Fibroblast of the aortic adventitia (primary cell): ENCODE measurements around the gene RPL29. TPM values are rescaled to one million over a fixed set of nuclear protein-coding genes. Genes with fewer than 3 reads are reported as not detected.

Experiments used
- DNase-seq: peaks from one replicate; pipeline ENCODE4 v3.0.0-alpha.2; 2010; ENCODE audit warnings: low read depth
- H3K4me3 ChIP-seq: 2 replicates; pipeline ENCODE4 v1.5.1; 2011; ENCODE audit warnings: low read depth, mild to moderate bottlenecking, control low read depth, low read length, moderate library complexity
- CTCF ChIP-seq: IDR thresholded peaks from 2 replicates; pipeline ENCODE4 v1.5.1; 2011; ENCODE audit warnings: mild to moderate bottlenecking, low read length, control low read depth, inconsistent platforms; ENCODE audit not compliant: insufficient read depth
- total RNA-seq: library from RNA; depleted of rRNA; stranded (reverse); fragments of >200 nt; gene quantifications from 2 replicates; pipeline ENCODE4 v1.2.3, GENCODE V29; 2012; ENCODE audit warnings: low replicate concordance

The RPL29 gene
- total RNA-seq, 1 donor = 1,532 TPM

DNA sequence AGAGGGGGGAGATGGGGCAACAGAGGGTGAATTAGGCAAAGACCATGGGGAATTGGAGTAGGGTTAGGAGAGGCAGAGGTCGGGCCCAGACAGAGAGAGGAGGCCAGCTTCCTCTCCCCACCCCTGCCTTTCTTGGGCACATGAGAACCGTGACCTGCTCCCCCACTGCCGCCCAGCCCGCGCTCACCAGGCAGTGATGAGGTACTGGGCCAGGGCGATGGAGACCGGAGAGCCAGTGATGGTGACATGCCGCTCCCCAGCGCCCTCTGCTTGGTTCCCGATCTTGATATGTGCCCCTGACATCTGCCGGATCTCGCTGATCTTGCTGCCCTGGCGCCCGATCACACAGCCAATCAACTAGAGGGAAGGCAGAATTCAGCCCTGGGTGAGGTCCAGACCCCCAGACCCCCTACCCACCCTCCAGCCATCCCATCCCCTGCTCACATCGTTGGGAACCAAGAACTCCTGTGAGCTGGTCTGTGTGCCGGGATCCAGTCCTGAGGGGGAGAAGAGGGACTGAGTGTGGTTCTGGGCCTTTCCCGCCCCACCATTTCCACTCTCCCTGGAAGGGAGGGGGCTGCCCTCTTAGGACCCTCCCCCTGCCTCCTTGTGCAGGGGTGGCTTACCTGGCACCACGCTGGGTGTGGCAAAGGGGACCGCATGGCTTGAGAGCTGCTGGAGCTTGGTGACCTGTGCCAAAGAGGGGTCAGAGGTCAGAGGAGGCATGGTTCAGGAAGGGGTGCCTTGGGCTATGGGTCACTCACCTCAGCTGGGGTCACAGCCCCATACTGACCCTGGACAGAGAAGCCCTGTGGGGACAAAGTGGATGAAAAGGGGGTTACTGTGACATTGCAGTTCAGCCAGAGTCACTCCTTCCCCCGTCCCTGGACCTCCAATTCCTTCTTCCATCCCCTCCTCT lies 36.8 kb downstream of the RPL29 start:
- TF ChIP-seq CTCF = no peak
- DNase-seq = no peak
- no peak overlapping the region for H3K4me3 ChIP-seq

DNA sequence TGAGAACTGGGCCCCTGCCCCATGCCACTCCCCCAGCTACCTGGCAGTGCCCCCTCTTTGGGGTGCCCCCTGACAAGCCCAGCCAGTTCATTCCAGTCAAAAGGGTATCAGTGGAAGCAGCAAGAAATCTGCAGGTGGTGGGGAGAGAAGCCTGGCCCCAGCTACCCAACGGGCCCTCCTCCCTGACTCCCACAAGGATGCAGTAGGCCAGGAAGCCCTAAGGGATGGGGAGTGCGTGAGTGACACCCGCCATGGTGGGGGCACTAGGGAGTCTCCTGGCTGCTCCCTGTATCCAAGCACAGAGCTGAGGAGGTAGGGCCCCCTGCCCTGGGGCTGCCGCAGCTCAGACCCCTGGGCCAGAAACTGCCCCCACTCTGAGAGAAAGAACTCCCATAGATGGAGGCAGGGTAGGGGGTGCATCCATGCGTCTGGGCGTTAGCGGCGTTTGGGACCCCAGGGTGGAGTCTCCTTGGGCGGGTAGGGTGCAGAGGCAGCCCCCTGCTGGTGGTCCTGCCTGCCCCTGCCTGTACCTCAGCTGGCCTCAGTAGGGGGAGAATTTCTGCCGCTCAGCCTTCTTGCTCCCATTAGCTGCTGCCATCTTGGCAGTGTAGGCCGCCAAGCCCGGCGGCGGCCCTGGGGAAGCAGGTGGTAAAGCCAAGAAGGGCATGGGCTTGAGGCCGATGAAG lies 38.0 kb downstream of the RPL29 start:
- no peak for DNase-seq
- no peak overlapping the region for H3K4me3 ChIP-seq
- TF ChIP-seq CTCF = no peak

- TF ChIP-seq CTCF = peak; percentile 35
- peak; percentile 22 for DNase-seq
- H3K4me3 ChIP-seq = no peak overlapping the region
These were observed 39.6 kb downstream of the RPL29 start for GRCh38 chr3:51955893-51956770.

GRCh38 chr3:51955175-51955892 lies 40.4 kb downstream of the RPL29 start, which contains the start of gene GPR62:
Gene GPR62, plus strand, starts transcription at chr3:51955381. Its CDS starts 272 bp downstream, at chr3:51955653.
- no peak within 1 kb of the TSS for H3K4me3 ChIP-seq
- no peak for DNase-seq
- TF ChIP-seq CTCF = no peak

GRCh38 chr3:51954713-51955112 lies 41.0 kb downstream of the RPL29 start:
- no peak for DNase-seq
- TF ChIP-seq CTCF = no peak
- no peak overlapping the region for H3K4me3 ChIP-seq

- H3K4me3 ChIP-seq = no peak overlapping the region
- no peak for DNase-seq
- TF ChIP-seq CTCF = no peak
These were observed 41.6 kb downstream of the RPL29 start for GRCh38 chr3:51954105-51954504.
